ENCODE results near the gene KCNQ1. TPM values are rescaled to one million over a fixed set of nuclear protein-coding genes. Genes with fewer than 3 reads are reported as not detected.

KCNQ1 gene
- total RNA-seq, 1 experiment from 2014 or later = not detected

GRCh38 chr11:2534957-2535672, 90.3 kb downstream of the KCNQ1 start:
- H3K36me3 Mint-ChIP-seq (ENCODE audit: insufficient read depth, unreplicated experiment) = no peaks in the 10 kb centered on the region
- H3K4me3 Mint-ChIP-seq (ENCODE audit: unreplicated experiment) = no peak overlapping the region
- H3K27me3 Mint-ChIP-seq (ENCODE audit: insufficient read depth, unreplicated experiment) = no peaks in the 10 kb centered on the region
- POLR2A ChIA-PET = interaction anchor here (1.4 to 4.8 kb wide), 2 partner anchors 355 to 394 kb away, joined by 11 to 68 read pairs; partner anchors contain the start of gene PHLDA2
- DNase-seq (ENCODE audit: unreplicated experiment) = no peak
- TF ChIP-seq, protein P1, sequence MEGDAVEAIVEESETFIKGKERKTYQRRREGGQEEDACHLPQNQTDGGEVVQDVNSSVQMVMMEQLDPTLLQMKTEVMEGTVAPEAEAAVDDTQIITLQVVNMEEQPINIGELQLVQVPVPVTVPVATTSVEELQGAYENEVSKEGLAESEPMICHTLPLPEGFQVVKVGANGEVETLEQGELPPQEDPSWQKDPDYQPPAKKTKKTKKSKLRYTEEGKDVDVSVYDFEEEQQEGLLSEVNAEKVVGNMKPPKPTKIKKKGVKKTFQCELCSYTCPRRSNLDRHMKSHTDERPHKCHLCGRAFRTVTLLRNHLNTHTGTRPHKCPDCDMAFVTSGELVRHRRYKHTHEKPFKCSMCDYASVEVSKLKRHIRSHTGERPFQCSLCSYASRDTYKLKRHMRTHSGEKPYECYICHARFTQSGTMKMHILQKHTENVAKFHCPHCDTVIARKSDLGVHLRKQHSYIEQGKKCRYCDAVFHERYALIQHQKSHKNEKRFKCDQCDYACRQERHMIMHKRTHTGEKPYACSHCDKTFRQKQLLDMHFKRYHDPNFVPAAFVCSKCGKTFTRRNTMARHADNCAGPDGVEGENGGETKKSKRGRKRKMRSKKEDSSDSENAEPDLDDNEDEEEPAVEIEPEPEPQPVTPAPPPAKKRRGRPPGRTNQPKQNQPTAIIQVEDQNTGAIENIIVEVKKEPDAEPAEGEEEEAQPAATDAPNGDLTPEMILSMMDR (IDR thresholded peaks at IDR 0.05; ENCODE audit: unreplicated experiment) = no peak
- H3K4me1 Mint-ChIP-seq (ENCODE audit: insufficient read depth, unreplicated experiment) = peaks cover 13% of the 10 kb centered on the region
- intact Hi-C loops (cut with micrococcal nuclease) = loop anchor here (5.0 kb wide), 1 partner anchor 338 kb away; no protein-coding TSS in a partner anchor
- CTCF ChIA-PET = interaction anchor here (0.6 to 11.0 kb wide), 10 partner anchors 110 to 548 kb away, joined by 3 to 443 read pairs (median 7); partner anchors contain the start of genes CDKN1C and PHLDA2
- no peaks in the 10 kb centered on the region for H3K9me3 Mint-ChIP-seq (ENCODE audit: unreplicated experiment)
- no peak overlapping the region for H3K27ac Mint-ChIP-seq (ENCODE audit: low read depth, unreplicated experiment)
- BruUV-seq (replicated peaks) = no TSS peak

- Mint-ChIP-seq H3K27me3 (ENCODE audit: insufficient read depth, unreplicated experiment) (no peaks in the 10 kb centered on the region), H3K4me3 (ENCODE audit: unreplicated experiment) (no peak overlapping the region), H3K36me3 (ENCODE audit: insufficient read depth, unreplicated experiment) (no peaks in the 10 kb centered on the region), H3K27ac (ENCODE audit: low read depth, unreplicated experiment) (no peak overlapping the region), H3K9me3 (ENCODE audit: unreplicated experiment) (no peaks in the 10 kb centered on the region), H3K4me1 (ENCODE audit: insufficient read depth, unreplicated experiment) (peaks cover 13% of the 10 kb centered on the region)
- ChIA-PET CTCF (interaction anchor here (0.6 to 11.0 kb wide), 4 partner anchors 110 to 547 kb away, joined by 3 to 443 read pairs (median 40); partner anchors contain the start of gene CDKN1C), POLR2A (interaction anchor here (0.6 to 4.8 kb wide), 2 partner anchors 243 to 354 kb away, joined by 3 to 68 read pairs; no protein-coding TSS in a partner anchor)
- BruUV-seq (replicated peaks) = no TSS peak
- intact Hi-C loops (cut with micrococcal nuclease) = no loop called here
- TF ChIP-seq, protein P1 (IDR thresholded peaks at IDR 0.05; ENCODE audit: unreplicated experiment) = no peak
- DNase-seq (ENCODE audit: unreplicated experiment) = no peak
Measured at GRCh38 chr11:2535673-2536439, 91.0 kb downstream of the KCNQ1 start.

DNA sequence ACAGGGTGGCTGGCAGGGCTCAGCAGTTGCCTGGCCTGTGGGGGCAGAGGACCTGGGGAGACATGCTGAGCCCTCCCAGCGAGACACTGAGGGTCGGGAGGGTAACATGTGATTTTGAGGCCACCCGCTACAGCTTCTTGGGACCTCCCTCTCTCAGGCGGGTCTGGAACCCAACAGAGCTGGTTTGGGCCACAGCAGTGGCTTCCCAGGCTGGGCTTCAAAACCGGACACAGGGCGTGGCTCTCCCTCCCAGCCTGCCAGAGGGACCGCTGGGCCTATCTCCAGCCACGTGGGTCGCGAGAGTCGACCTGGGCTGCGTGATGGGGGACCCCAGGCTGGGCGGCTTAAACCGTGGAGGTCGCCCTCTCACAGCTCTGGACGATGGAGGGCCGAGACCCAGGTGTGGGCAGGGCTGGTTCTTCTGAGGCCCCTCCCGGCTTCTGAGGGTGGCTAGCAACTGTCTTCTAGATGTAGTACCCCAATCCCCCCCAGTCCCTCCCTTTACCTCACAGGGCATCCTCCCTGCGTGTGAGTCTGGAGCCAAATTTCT, 91.7 kb downstream of the KCNQ1 start:
- ChIA-PET CTCF (interaction anchor here (0.6 to 11.0 kb wide), 2 partner anchors 209 to 354 kb away, joined by 5 to 443 read pairs; partner anchors contain the start of gene CDKN1C), POLR2A (interaction anchor here (0.6 kb wide), 1 partner anchor 243 kb away, joined by 3 read pairs; no protein-coding TSS in a partner anchor)
- no peak for DNase-seq (ENCODE audit: unreplicated experiment)
- Mint-ChIP-seq H3K27me3 (ENCODE audit: insufficient read depth, unreplicated experiment) (no peaks in the 10 kb centered on the region), H3K9me3 (ENCODE audit: unreplicated experiment) (no peaks in the 10 kb centered on the region), H3K4me3 (ENCODE audit: unreplicated experiment) (no peak overlapping the region), H3K36me3 (ENCODE audit: insufficient read depth, unreplicated experiment) (no peaks in the 10 kb centered on the region), H3K27ac (ENCODE audit: low read depth, unreplicated experiment) (no peak overlapping the region), H3K4me1 (ENCODE audit: insufficient read depth, unreplicated experiment) (peaks cover 13% of the 10 kb centered on the region)
- TF ChIP-seq, protein P1 (IDR thresholded peaks at IDR 0.05; ENCODE audit: unreplicated experiment) = no peak
- no TSS peak for BruUV-seq (replicated peaks)
- intact Hi-C loops (cut with micrococcal nuclease) = no loop called here

Measured in MCF 10A (cell line).